ENCODE measurements around the gene ZMIZ2. TPM values are rescaled to one million over a fixed set of nuclear protein-coding genes. Genes with fewer than 3 reads are reported as not detected.

The ZMIZ2 gene
- polyA plus RNA-seq, 3 donors, result 1.9 to 72.8 (median 3.3) TPM

- Mint-ChIP-seq H3K27ac (peak overlapping the region in 3 of 7 donors; percentile 5 to 82 (median 82)), H3K27me3 (ENCODE audit: low read depth in 3 of 3) (peaks cover 0 to 1% (median 0%) of the 10 kb centered on the region in 3 donors), H3K9me3 (peaks cover 0 to 2% (median 0%) of the 10 kb centered on the region in 7 donors), H3K4me1 (peaks cover 22% of the 10 kb centered on the region), H3K36me3 (peaks cover 46 to 54% of the 10 kb centered on the region in 2 donors), H3K4me3 (no peak overlapping the region)
- TF ChIP-seq, protein P1, sequence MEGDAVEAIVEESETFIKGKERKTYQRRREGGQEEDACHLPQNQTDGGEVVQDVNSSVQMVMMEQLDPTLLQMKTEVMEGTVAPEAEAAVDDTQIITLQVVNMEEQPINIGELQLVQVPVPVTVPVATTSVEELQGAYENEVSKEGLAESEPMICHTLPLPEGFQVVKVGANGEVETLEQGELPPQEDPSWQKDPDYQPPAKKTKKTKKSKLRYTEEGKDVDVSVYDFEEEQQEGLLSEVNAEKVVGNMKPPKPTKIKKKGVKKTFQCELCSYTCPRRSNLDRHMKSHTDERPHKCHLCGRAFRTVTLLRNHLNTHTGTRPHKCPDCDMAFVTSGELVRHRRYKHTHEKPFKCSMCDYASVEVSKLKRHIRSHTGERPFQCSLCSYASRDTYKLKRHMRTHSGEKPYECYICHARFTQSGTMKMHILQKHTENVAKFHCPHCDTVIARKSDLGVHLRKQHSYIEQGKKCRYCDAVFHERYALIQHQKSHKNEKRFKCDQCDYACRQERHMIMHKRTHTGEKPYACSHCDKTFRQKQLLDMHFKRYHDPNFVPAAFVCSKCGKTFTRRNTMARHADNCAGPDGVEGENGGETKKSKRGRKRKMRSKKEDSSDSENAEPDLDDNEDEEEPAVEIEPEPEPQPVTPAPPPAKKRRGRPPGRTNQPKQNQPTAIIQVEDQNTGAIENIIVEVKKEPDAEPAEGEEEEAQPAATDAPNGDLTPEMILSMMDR (IDR thresholded peaks at IDR 0.05), result no peak
- Histone ChIP-seq H3K4me3 (replicated peaks in 1 of 3; ENCODE audit: low read depth in 2 of 3, low read length in 3 of 3) (no peak overlapping the region), H3K36me3 (replicated peaks in 1 of 2; ENCODE audit: control insufficient read depth in 1 of 2, insufficient read depth in 2 of 2, low read length in 2 of 2) (peaks cover 51 to 54% of the 10 kb centered on the region in 2 donors), H3K4me1 (ENCODE audit: control insufficient read depth in 1 of 2, insufficient read depth in 2 of 2, low read length in 2 of 2) (peaks cover 23 to 30% of the 10 kb centered on the region in 2 donors), H3K9ac (ENCODE audit: insufficient read depth, low read length, poor library complexity, severe bottlenecking) (no peak overlapping the region), H2AFZ (ENCODE audit: insufficient read depth, low read depth, low read length, poor library complexity, severe bottlenecking) (no peak overlapping the region), H3K27ac (ENCODE audit: low read depth in 1 of 2, low read length in 2 of 2) (no peak overlapping the region), H3K27me3 (ENCODE audit: control insufficient read depth in 2 of 2, insufficient read depth in 2 of 2, low read length in 2 of 2) (no peaks in the 10 kb centered on the region), H3K4me2 (replicated peaks; ENCODE audit: extremely low read depth, low read length, poor library complexity, severe bottlenecking) (no peak overlapping the region), H3K79me2 (ENCODE audit: insufficient read depth, low read length) (peaks cover 53% of the 10 kb centered on the region), H3K9me3 (replicated peaks in 1 of 2; ENCODE audit: control insufficient read depth in 1 of 2, insufficient read depth in 1 of 2, low read length in 2 of 2) (no peaks in the 10 kb centered on the region), H4K20me1 (ENCODE audit: insufficient read depth, low read length) (peaks cover 41% of the 10 kb centered on the region)
- DNase-seq, result no peak
- intact Hi-C loops (cut with micrococcal nuclease), result loop anchor here (5.0 kb wide), 3 partner anchors 42 to 48 kb away; partner anchors contain the start of gene H2AZ2 (in 1 of the 2)
- 100% methylated on average over 2 of the region's 4 CpGs for WGBS (ENCODE audit: insufficient coverage)
Observed at GRCh38 chr7:44799939-44800338, 51.3 kb downstream of the ZMIZ2 start.

GRCh38 chr7:44801890-44802289 is 53.2 kb downstream of the ZMIZ2 start:
- Histone ChIP-seq H4K20me1 (ENCODE audit: insufficient read depth, low read length) (peaks cover 41% of the 10 kb centered on the region), H3K4me3 (replicated peaks in 1 of 3; ENCODE audit: low read depth in 2 of 3, low read length in 3 of 3) (no peak overlapping the region), H3K27me3 (ENCODE audit: control insufficient read depth in 2 of 2, insufficient read depth in 2 of 2, low read length in 2 of 2) (no peaks in the 10 kb centered on the region), H3K79me2 (ENCODE audit: insufficient read depth, low read length) (peaks cover 38% of the 10 kb centered on the region), H3K9me3 (replicated peaks in 1 of 2; ENCODE audit: control insufficient read depth in 1 of 2, insufficient read depth in 1 of 2, low read length in 2 of 2) (no peaks in the 10 kb centered on the region), H3K27ac (ENCODE audit: low read depth in 1 of 2, low read length in 2 of 2) (no peak overlapping the region), H3K4me1 (ENCODE audit: control insufficient read depth in 1 of 2, insufficient read depth in 2 of 2, low read length in 2 of 2) (peaks cover 15 to 21% of the 10 kb centered on the region in 2 donors), H2AFZ (ENCODE audit: insufficient read depth, low read depth, low read length, poor library complexity, severe bottlenecking) (no peak overlapping the region), H3K36me3 (replicated peaks in 1 of 2; ENCODE audit: control insufficient read depth in 1 of 2, insufficient read depth in 2 of 2, low read length in 2 of 2) (peaks cover 51 to 54% of the 10 kb centered on the region in 2 donors), H3K4me2 (replicated peaks; ENCODE audit: extremely low read depth, low read length, poor library complexity, severe bottlenecking) (no peak overlapping the region), H3K9ac (ENCODE audit: insufficient read depth, low read length, poor library complexity, severe bottlenecking) (no peak overlapping the region)
- 88% methylated on average over 3 of the region's 5 CpGs for WGBS (ENCODE audit: insufficient coverage)
- H3K9me3 Mint-ChIP-seq, result peaks cover 0 to 2% (median 0%) of the 10 kb centered on the region in 7 donors
- H3K27ac Mint-ChIP-seq, result peak overlapping the region; percentile 0 to 76 (median 46)
- no peak for DNase-seq
- no peak overlapping the region for H3K4me3 Mint-ChIP-seq
- TF ChIP-seq, protein P1 (IDR thresholded peaks at IDR 0.05), result no peak
- intact Hi-C loops (cut with micrococcal nuclease), result no loop called here
- peaks cover 0 to 1% (median 0%) of the 10 kb centered on the region in 3 donors for H3K27me3 Mint-ChIP-seq (ENCODE audit: low read depth in 3 of 3)
- H3K36me3 Mint-ChIP-seq, result peaks cover 46 to 59% of the 10 kb centered on the region in 2 donors
- H3K4me1 Mint-ChIP-seq, result peaks cover 19% of the 10 kb centered on the region
